ENCODE data around the gene GPR162. TPM values are rescaled to one million over a fixed set of nuclear protein-coding genes. Genes with fewer than 3 reads are reported as not detected.

GPR162 gene
- total RNA-seq, 1 experiment from 2014 or later: 1.8 TPM

GRCh38 chr12:6786416-6787094, 35.1 kb upstream of the GPR162 start:
- no peak for DNase-seq (ENCODE audit: low read depth)

DNA sequence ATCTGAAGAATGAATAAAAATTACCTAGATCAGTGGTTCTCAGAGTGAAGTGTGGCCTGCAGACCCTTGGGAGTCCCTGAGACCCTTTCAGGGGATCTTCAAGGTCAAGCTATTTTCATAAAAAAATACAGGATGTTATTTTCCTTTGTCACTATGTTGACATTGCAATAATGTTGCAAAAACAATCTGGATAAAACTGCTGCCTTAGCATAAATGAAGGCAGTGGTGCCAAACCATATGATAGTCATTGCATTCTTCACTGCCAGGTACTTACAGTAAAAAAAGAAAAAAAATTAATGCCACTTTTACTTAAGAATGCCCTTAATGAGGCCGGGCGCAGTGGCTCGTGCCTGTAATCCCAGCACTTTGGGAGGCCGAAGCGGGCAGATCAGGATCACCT, 34.3 kb upstream of the GPR162 start:
- DNase-seq (ENCODE audit: low read depth): no peak

DNA sequence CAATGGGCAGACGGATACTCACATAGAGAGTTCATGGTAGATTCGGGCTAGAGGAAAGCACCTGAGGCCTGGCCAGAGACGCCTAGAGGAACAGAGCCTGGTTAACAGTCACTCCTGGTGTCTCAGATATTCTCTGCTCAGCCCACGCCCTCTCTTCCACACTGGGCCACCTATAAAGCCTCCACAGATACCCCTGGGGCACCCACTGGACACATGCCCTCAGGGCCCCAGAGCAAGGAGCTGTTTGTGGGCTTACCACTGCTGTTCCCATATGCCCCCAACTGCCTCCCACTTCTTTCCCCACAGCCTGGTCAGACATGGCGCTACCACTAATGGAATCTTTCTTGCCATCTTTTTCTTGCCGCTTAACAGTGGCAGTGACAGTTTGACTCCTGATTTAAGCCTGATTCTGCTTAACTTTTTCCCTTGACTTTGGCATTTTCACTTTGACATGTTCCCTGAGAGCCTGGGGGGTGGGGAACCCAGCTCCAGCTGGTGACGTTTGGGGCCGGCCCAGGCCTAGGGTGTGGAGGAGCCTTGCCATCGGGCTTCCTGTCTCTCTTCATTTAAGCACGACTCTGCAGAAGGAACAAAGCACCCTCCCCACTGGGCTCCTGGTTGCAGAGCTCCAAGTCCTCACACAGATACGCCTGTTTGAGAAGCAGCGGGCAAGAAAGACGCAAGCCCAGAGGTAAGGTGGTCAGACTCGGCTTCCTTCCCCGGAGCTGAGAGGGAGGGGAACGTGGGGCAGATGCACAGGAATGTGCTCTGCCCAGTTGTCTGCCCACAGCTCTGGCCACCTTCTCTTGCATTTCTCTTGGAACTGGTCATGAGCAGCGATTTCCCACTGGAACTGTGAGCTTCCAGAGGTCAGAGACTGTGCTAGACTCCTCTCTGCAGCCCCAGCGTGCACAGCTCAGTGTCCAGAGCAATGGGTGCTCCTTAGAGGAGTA, 32.4 kb upstream of the GPR162 start, which contains the start of gene CD4:
Gene CD4, plus strand, starts transcription at position 557 of the 953 bp plus-strand sequence. CDS start 10,611 bp downstream, outside the sequence.
- peak; percentile 63 for DNase-seq (ENCODE audit: low read depth)

DNA sequence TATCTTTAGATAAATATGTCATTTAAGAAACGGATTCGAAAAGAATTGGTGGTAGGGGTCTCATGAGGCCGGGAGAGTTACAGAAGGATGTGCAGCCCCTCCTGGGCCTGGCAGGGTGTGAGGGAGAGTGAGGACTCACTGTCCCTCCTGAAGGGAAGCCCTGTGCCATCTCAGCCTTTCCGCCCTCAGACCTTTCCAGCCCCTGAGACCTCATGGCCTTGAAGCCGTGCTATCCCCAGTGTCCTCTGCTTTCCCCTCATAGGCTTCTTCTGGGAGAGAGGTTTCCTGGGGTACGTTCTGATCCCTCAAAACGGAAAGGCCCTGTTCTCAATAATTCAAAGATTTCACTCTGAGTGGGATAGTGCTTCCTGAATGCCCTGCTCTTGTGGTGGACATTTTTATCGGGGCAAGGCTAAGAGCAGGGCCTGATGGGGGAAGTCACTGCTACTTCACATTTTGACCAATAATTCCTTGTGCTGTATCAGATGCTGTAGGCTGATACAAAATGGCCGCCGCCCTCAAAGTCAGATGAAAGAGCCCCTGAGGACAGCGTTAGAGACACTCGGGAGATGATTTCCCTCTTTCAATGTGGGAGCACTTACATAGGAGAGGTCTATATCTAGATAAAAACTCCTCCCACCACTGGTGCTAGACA, 31.0 kb upstream of the GPR162 start:
- DNase-seq (ENCODE audit: low read depth): no peak

DNA sequence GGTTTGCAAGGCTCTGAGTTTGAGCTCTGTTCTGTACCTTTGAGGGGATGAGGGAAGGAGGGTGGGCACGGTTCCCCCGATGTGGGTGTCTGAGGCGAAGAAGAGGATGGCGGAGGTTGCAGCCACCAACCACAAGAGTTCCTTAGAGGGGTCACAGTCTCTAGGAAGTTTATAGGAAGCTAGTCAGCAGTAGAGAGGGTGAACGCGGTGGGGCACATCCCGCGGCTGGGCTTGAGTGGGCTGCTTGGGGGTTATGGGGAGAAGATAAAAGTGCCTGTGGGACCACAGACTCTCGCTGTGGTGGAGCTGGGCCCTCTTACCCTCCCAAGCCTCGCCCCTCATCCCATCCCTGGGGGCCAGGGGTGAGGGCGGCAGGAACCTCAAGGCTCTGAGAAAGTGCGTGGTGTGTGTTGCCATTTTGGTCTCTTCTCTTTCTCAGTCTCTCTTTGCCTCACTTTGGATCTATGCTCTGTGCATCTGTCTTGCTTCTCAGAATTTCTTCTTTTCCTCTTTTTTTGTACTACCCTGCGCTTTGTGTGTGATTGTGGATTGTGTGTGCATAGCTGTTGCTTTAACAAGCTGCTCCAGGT, 29.6 kb upstream of the GPR162 start:
- DNase-seq (ENCODE audit: low read depth): no peak

DNA sequence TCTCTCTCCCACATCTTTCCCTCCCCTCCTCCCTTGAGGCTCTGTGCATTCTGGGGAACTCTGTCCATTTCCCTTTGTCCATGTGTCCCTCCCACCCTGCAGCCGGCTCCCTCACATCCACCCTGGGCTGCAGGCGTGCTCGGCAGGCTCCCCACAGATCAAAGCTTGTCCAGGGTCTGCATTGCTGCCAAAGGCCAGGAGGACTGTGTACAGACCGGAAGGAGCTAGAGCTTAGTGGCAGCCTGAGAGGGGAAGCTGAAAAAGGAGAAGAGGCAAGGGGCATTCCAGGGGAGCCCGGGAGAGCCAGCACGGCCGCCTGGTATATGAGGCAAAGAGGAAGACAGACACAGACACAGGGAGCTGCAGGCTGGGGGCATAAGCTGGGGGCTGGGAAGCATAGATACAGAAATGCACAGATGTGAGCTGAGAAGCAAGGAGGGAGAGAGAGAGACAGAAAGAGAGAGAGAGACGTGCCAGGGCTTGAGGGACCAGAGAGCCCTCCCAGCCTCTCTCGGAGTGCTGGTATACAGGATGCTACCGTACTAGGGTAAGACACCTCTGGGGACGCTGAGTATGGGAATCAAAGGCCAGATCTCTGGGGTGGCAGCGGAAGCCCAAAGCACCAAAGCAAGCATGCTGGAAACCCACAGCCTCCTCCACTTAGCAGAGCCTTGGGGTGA, 29.0 kb upstream of the GPR162 start:
- no peak for DNase-seq (ENCODE audit: low read depth)

- no peak for DNase-seq (ENCODE audit: low read depth)
Measured at GRCh38 chr12:6795088-6795487, 26.5 kb upstream of the GPR162 start.

- no peak for DNase-seq (ENCODE audit: low read depth)
Measured at GRCh38 chr12:6796576-6796975, 25.0 kb upstream of the GPR162 start.

GRCh38 chr12:6799147-6799546, 22.5 kb upstream of the GPR162 start:
- no peak for DNase-seq (ENCODE audit: low read depth)

- no peak for DNase-seq (ENCODE audit: low read depth)
Measured at GRCh38 chr12:6807170-6807569, 14.5 kb upstream of the GPR162 start.

- no peak for DNase-seq (ENCODE audit: low read depth)
Measured at GRCh38 chr12:6809056-6809455, 12.6 kb upstream of the GPR162 start.

GRCh38 chr12:6810758-6811157, 10.9 kb upstream of the GPR162 start:
- DNase-seq (ENCODE audit: low read depth): no peak

GRCh38 chr12:6813363-6813762, 8.3 kb upstream of the GPR162 start:
- DNase-seq (ENCODE audit: low read depth): no peak

- DNase-seq (ENCODE audit: low read depth): no peak
Measured at GRCh38 chr12:6816598-6816997, 5.0 kb upstream of the GPR162 start.

DNA sequence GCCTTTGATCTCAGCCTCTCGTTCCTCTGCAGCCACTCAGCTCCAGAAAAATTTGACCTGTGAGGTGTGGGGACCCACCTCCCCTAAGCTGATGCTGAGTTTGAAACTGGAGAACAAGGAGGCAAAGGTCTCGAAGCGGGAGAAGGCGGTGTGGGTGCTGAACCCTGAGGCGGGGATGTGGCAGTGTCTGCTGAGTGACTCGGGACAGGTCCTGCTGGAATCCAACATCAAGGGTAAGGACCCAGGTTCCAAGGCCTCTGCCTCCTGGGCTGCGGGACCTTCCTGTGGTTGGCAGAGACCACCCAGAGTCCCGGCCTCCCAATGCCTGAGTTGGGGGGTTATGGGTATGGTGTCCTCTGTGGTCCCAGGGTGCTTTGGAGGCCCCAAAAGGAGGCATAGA, 4.5 kb upstream of the GPR162 start:
- DNase-seq (ENCODE audit: low read depth): no peak

DNA sequence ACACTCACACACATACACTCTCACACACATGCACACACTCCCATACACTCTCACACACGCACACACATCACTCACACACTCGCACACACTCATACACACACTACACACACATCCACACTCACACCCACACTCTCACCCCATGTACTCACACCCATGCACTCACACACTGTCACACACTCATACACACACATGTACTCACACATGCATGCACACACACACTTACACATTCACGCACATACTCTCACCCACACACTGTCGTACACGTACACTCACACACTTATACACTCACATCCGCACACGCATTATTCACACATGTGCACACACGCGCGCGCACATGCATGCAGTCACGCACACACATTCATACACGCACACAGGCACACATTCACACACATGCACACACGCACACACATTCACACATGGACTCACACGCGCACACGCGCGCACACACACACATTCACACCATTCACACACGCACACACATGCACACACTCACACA, 3.9 kb upstream of the GPR162 start:
- no peak for DNase-seq (ENCODE audit: low read depth)

- no peak for DNase-seq (ENCODE audit: low read depth)
Measured at GRCh38 chr12:6818222-6818621, 3.4 kb upstream of the GPR162 start.

DNA sequence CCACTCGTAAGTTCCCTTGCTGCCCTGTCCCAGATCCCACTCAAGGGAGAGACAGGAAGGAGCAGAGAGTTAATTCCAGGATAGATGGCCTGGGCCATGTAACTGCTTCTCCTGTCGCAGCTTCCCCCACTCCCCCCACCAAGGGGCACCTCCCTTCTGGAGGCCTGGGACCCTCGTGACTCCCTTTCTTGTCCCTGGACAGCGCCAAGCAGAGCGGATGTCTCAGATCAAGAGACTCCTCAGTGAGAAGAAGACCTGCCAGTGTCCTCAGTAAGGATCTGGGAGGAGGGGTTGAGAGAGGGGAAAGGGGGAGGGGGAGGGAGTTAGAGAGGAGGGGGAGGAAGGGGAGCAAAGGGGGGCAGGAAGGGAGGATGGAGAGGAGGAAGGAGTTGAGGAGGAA, 3.0 kb upstream of the GPR162 start:
- DNase-seq (ENCODE audit: low read depth): no peak

DNA sequence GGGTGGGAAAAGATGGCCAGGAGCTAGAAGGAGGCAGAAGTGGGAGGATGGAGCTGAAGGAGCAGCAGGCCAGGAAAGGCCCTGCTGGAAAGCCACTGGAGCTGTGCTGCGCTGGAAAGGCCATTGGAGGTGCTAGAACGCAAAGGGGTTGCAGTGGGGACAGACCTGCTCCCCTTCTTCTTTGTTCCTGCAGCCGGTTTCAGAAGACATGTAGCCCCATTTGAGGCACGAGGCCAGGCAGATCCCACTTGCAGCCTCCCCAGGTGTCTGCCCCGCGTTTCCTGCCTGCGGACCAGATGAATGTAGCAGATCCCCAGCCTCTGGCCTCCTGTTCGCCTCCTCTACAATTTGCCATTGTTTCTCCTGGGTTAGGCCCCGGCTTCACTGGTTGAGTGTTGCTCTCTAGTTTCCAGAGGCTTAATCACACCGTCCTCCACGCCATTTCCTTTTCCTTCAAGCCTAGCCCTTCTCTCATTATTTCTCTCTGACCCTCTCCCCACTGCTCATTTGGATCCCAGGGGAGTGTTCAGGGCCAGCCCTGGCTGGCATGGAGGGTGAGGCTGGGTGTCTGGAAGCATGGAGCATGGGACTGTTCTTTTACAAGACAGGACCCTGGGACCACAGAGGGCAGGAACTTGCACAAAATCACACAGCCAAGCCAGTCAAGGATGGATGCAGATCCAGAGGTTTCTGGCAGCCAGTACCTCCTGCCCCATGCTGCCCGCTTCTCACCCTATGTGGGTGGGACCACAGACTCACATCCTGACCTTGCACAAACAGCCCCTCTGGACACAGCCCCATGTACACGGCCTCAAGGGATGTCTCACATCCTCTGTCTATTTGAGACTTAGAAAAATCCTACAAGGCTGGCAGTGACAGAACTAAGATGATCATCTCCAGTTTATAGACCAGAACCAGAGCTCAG, 2.3 kb upstream of the GPR162 start:
- DNase-seq (ENCODE audit: low read depth): no peak

DNA sequence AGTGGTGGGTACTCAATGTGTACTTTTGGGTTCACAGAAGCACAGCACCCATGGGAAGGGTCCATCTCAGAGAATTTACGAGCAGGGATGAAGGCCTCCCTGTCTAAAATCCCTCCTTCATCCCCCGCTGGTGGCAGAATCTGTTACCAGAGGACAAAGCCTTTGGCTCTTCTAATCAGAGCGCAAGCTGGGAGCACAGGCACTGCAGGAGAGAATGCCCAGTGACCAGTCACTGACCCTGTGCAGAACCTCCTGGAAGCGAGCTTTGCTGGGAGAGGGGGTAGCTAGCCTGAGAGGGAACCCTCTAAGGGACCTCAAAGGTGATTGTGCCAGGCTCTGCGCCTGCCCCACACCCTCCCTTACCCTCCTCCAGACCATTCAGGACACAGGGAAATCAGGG, 1.5 kb upstream of the GPR162 start:
- no peak for DNase-seq (ENCODE audit: low read depth)

All from RPMI7951 (cell line).